Aorta (tissue), 5 donors: ENCODE measurements around the gene NEUROG2. TPM values are rescaled to one million over a fixed set of nuclear protein-coding genes. Genes with fewer than 3 reads are reported as not detected.
A peak's percentile ranks its signal among the peaks of the same experiment; 100 is the strongest.
"Not testable (repeated sequence)": the region's sequence is repeated elsewhere in the genome, so short reads cannot be mapped to it uniquely, and the experiment has no call there.

ENCODE experiments used
- ATAC-seq: fragments of 200-7000 bp; cut with Tn5 transposase; one replicate; pipeline ENCODE4 v1.9.1; 2022; ENCODE audit warnings: moderate library complexity; ENCODE audit not compliant: low FRiP score
- DNase-seq, 2 donors: peaks; one replicate each; pipeline ENCODE4 v3.0.0-alpha.2; 2020
- H3K27ac ChIP-seq, 2 donors: one replicate each; pipeline ENCODE4 v1.5.1; 2013; ENCODE audit warnings: low read length in 2 of 2, mild to moderate bottlenecking in 2 of 2, moderate library complexity in 2 of 2, control low read depth in 1 of 2, inconsistent platforms in 1 of 2, low read depth in 1 of 2
- H3K27me3 ChIP-seq, 2 donors: one replicate each; pipeline ENCODE4 v1.6.1; 2013; ENCODE audit warnings: control low read depth in 1 of 2, low read length in 1 of 2, mild to moderate bottlenecking in 1 of 2, moderate library complexity in 1 of 2; ENCODE audit not compliant: insufficient read depth in 2 of 2, control insufficient read depth in 1 of 2
- H3K36me3 ChIP-seq, 2 donors: one replicate each; pipeline ENCODE4 v1.6.1; 2013; ENCODE audit warnings: control low read depth in 1 of 2, low read length in 1 of 2, mild to moderate bottlenecking in 1 of 2; ENCODE audit not compliant: insufficient read depth in 2 of 2, control insufficient read depth in 1 of 2
- H3K4me1 ChIP-seq, 2 donors: one replicate each; pipeline ENCODE4 v1.6.1; 2013; ENCODE audit warnings: low read length in 2 of 2, control low read depth in 1 of 2, mild to moderate bottlenecking in 1 of 2, moderate library complexity in 1 of 2; ENCODE audit not compliant: insufficient read depth in 2 of 2, control insufficient read depth in 1 of 2
- H3K4me3 ChIP-seq, 2 donors: one replicate each; pipeline ENCODE4 v1.5.1; 2013; ENCODE audit warnings: low read length in 2 of 2, control low read depth in 1 of 2, mild to moderate bottlenecking in 1 of 2
- H3K9me3 ChIP-seq: one replicate; pipeline ENCODE4 v1.6.1; 2013; ENCODE audit warnings: mild to moderate bottlenecking, low read length; ENCODE audit not compliant: control insufficient read depth
- WGBS, 2 donors: extraction: QIAGEN DNeasy Blood & Tissue Kit; methylation state at CpG; one replicate each; pipeline ENCODE4 v1.1.7; 2013; 5-methylcytosine and 5-hydroxymethylcytosine counted together
- intact Hi-C, 2 donors: fragments of 100-400 bp; cut with DNase I; formaldehyde crosslinking; loops; one replicate each; pipeline versions ENCODE4 v1.14.2 to v1.15.0; 2022
- long read RNA-seq, 2 donors: library from polyadenylated mRNA; unstranded; transcript quantifications; one replicate each; pipeline ENCODE4 v2.0.0, GENCODE V29; 2020 to 2021
- polyA plus RNA-seq, 2 donors: library from polyadenylated mRNA; stranded (reverse); fragments of 200-250 nt; gene quantifications; one replicate each; pipeline ENCODE4 v1.2.3, GENCODE V29; 2013
- total RNA-seq, 2 donors: library from RNA; stranded (reverse); fragmentation: NEBNext Ultra II Directional; extraction: Animal tissue kit (Norgen Biotek cat#: 25700); gene quantifications; one replicate each; pipeline ENCODE4 v1.2.1, GENCODE V29; 2021
- donor health status: healthy with polysubstance abuse.
- donor health status: Bipolar disorder and iron deficiency.
- donor health status: DM: no; HTN: no; CAD: no.
- donor health status: DM: no; HTN: no; CAD: no.
- donor health status: DM: yes; HTN: yes; CAD: no.

The NEUROG2 gene
- total RNA-seq, result not detected
- not detected for polyA plus RNA-seq
- long read RNA-seq, donor 1, result 0 reads
- long read RNA-seq, donor 2, result 0 reads

DNA sequence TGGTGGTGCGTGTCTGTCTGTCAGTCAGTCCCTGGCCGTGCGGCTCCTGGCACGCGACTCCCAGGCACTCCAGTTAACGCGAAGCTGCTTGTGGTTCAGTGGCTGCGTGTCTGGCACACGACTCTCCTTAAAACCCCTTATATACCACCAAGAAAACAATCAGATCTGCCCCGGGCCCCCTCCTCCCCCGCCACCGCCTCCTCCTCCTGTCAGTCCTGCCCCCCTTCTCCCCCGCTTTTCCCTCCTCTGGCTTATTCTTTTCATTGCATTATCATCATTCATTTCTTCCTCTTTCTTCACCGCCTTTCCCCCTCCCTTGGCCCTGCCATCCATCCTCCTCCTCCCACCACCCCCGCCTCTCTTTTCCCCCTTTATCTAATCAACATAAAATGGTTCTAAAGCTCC lies at the start of gene NEUROG2:
Gene NEUROG2 (minus strand): TSS at position 115 of the 405 bp plus-strand sequence. CDS start 705 bp downstream, outside the sequence.
- intact Hi-C loops, result loop anchor here in 1 of 2 donors (5.0 kb wide), 1 partner anchor 194 kb away; no protein-coding TSS in a partner anchor
- Histone ChIP-seq H3K4me3 (peak within 1 kb of the TSS; percentile 14 to 42), H3K9me3 (no peaks in the 10 kb centered on the region), H3K4me1 (no peaks in the 10 kb centered on the region), H3K27ac (no peak within 1 kb of the TSS), H3K36me3 (no peaks in the 10 kb centered on the region), H3K27me3 (peaks cover 0 to 2% of the 10 kb centered on the region in 2 donors)
- WGBS, 2 donors, result 1 to 5% methylated on average over 13 to 15 of the region's 15 CpGs
- no peak for DNase-seq
- no peak for ATAC-seq

GRCh38 chr4:112564706-112565270 lies 48.8 kb upstream of the NEUROG2 start:
- ATAC-seq (no peak), DNase-seq (no peak)
- Histone ChIP-seq H3K27ac (no peak overlapping the region), H3K27me3 (no peaks in the 10 kb centered on the region), H3K4me1 (no peaks in the 10 kb centered on the region), H3K9me3 (no peaks in the 10 kb centered on the region), H3K4me3 (no peak overlapping the region), H3K36me3 (no peaks in the 10 kb centered on the region)
- intact Hi-C loops, result no loop called here
- 98% methylated on average over 25 of the region's 25 CpGs for WGBS, 2 donors

- Histone ChIP-seq H3K4me1 (no peaks in the 10 kb centered on the region), H3K27me3 (no peaks in the 10 kb centered on the region), H3K36me3 (no peaks in the 10 kb centered on the region), H3K9me3 (no peaks in the 10 kb centered on the region), H3K27ac (no peak overlapping the region), H3K4me3 (no peak overlapping the region)
- intact Hi-C loops, result no loop called here
- 80 to 85% methylated on average over 4 of the region's 4 CpGs for WGBS, 2 donors
- DNase-seq (no peak), ATAC-seq (no peak)
Measured at GRCh38 chr4:112563431-112564200, 47.6 kb upstream of the NEUROG2 start.

- H3K27ac ChIP-seq, result no peak overlapping the region
- DNase-seq (no peak), ATAC-seq (no peak)
- H3K36me3 ChIP-seq, result no peaks in the 10 kb centered on the region
- H3K4me1 ChIP-seq, result no peaks in the 10 kb centered on the region
- H3K4me3 ChIP-seq, result no peak overlapping the region
- no peaks in the 10 kb centered on the region for H3K9me3 ChIP-seq
- intact Hi-C loops, result no loop called here
- 91 to 97% methylated on average over 2 of the region's 2 CpGs for WGBS, 2 donors
- H3K27me3 ChIP-seq, result no peaks in the 10 kb centered on the region
Measured at GRCh38 chr4:112562254-112562879, 46.4 kb upstream of the NEUROG2 start.

- intact Hi-C loops, result no loop called here
- no peak overlapping the region for H3K27ac ChIP-seq
- 90 to 94% methylated on average over 2 of the region's 2 CpGs for WGBS, 2 donors
Measured at GRCh38 chr4:112560084-112560483, 44.1 kb upstream of the NEUROG2 start.

GRCh38 chr4:112559053-112559452 lies 43.1 kb upstream of the NEUROG2 start:
- no peak overlapping the region for H3K27ac ChIP-seq
- no peaks in the 10 kb centered on the region for H3K9me3 ChIP-seq
- no peak for DNase-seq
- no peaks in the 10 kb centered on the region for H3K36me3 ChIP-seq
- no peaks in the 10 kb centered on the region for H3K27me3 ChIP-seq
- ATAC-seq, result no peak
- WGBS, 2 donors, result 95 to 97% methylated on average over 3 of the region's 3 CpGs
- intact Hi-C loops, result no loop called here
- no peaks in the 10 kb centered on the region for H3K4me1 ChIP-seq
- no peak overlapping the region for H3K4me3 ChIP-seq

More at GRCh38 chr4:112560084-112560483, 44.1 kb upstream of the NEUROG2 start:
- no peaks in the 10 kb centered on the region for H3K4me1 ChIP-seq
- no peaks in the 10 kb centered on the region for H3K9me3 ChIP-seq
- DNase-seq (no peak), ATAC-seq (no peak)
- H3K27me3 ChIP-seq, result no peaks in the 10 kb centered on the region
- no peaks in the 10 kb centered on the region for H3K36me3 ChIP-seq
- H3K4me3 ChIP-seq, result no peak overlapping the region

- 96 to 100% methylated on average over 2 of the region's 2 CpGs for WGBS, 2 donors
- no peak for DNase-seq
- H3K9me3 ChIP-seq, result no peaks in the 10 kb centered on the region
- no peaks in the 10 kb centered on the region for H3K27me3 ChIP-seq
- intact Hi-C loops, result no loop called here
- H3K27ac ChIP-seq, result no peak overlapping the region
- H3K36me3 ChIP-seq, result no peaks in the 10 kb centered on the region
- no peak overlapping the region for H3K4me3 ChIP-seq
- H3K4me1 ChIP-seq, result peaks cover 0 to 2% of the 10 kb centered on the region in 2 donors
- no peak for ATAC-seq
Measured at GRCh38 chr4:112557676-112558411, 41.9 kb upstream of the NEUROG2 start.

GRCh38 chr4:112554271-112554670 lies 38.3 kb upstream of the NEUROG2 start:
- H3K27ac ChIP-seq, H3K4me3 ChIP-seq, H3K9me3 ChIP-seq, H3K27me3 ChIP-seq, DNase-seq, H3K4me1 ChIP-seq, intact Hi-C loops, H3K36me3 ChIP-seq, ATAC-seq: not testable (repeated sequence)
- 97 to 100% methylated on average over 2 of the region's 3 CpGs for WGBS, 2 donors
